Fibroblast of villous mesenchyme (primary cell): Measurements from ENCODE around the gene BDH2. TPM values are rescaled to one million over a fixed set of nuclear protein-coding genes. Genes with fewer than 3 reads are reported as not detected.

ENCODE experiments used
- DNase-seq: peaks from one replicate; pipeline ENCODE4 v3.0.0-alpha.2; 2010; ENCODE audit warnings: low read depth
- H3K4me3 ChIP-seq: 2 replicates; pipeline ENCODE4 v1.5.1; 2011; ENCODE audit warnings: low read depth, mild to moderate bottlenecking, low read length
- CTCF ChIP-seq: IDR thresholded peaks from 2 replicates; pipeline ENCODE4 v1.5.1; 2012; ENCODE audit warnings: low read depth, mild to moderate bottlenecking, low read length; ENCODE audit not compliant: insufficient read depth
- total RNA-seq: library from RNA; depleted of rRNA; stranded (reverse); fragments of >200 nt; gene quantifications from 2 replicates; pipeline ENCODE4 v1.2.3, GENCODE V29; 2012

Gene BDH2
- total RNA-seq, 1 donor = 54.8 TPM

- no peak for DNase-seq
- no peak overlapping the region for H3K4me3 ChIP-seq
- no peak for TF ChIP-seq CTCF
These were observed 10.2 kb downstream of the BDH2 start for GRCh38 chr4:103089481-103089880.

GRCh38 chr4:103086551-103086950, 13.1 kb downstream of the BDH2 start:
- no peak for TF ChIP-seq CTCF
- H3K4me3 ChIP-seq = no peak overlapping the region
- DNase-seq = no peak

GRCh38 chr4:103085555-103086196, 14.0 kb downstream of the BDH2 start:
- TF ChIP-seq CTCF = no peak
- no peak overlapping the region for H3K4me3 ChIP-seq

GRCh38 chr4:103079621-103080020, 20.0 kb downstream of the BDH2 start:
- H3K4me3 ChIP-seq = no peak overlapping the region
- DNase-seq = no peak
- no peak for TF ChIP-seq CTCF

More at GRCh38 chr4:103085555-103086196, 14.0 kb downstream of the BDH2 start:
- no peak for DNase-seq

- no peak for DNase-seq
These were observed 22.8 kb downstream of the BDH2 start, which contains the start of gene SLC9B2 for GRCh38 chr4:103076747-103077347. TSS of gene SLC9B2 (minus strand) at chr4:103076761. CDS start at chr4:103067550, 9,211 bp downstream.

More at GRCh38 chr4:103076747-103077347, 22.8 kb downstream of the BDH2 start, which contains the start of gene SLC9B2:
- no peak for TF ChIP-seq CTCF
- H3K4me3 ChIP-seq = peak within 1 kb of the TSS; percentile 73
